CD14-positive monocyte (primary cell): ENCODE measurements around the gene LRBA. TPM values are rescaled to one million over a fixed set of nuclear protein-coding genes. Genes with fewer than 3 reads are reported as not detected.
"Not testable (repeated sequence)": the region's sequence is repeated elsewhere in the genome, so short reads cannot be mapped to it uniquely, and the experiment has no call there.

Experiments
- DNase-seq, 3 donors: peaks; one replicate each; pipeline ENCODE4 v3.0.0-alpha.2; 2011 to 2022
- H2AFZ ChIP-seq: 2 replicates; pipeline ENCODE4 v1.6.0; 2012; ENCODE audit warnings: mild to moderate bottlenecking, low read depth, low read length, inconsistent platforms; ENCODE audit not compliant: insufficient read depth, poor library complexity, severe bottlenecking
- H3K27ac ChIP-seq, 2 donors: 1 replicate in 1 of 2; 2 replicates in 1 of 2; pipeline ENCODE4 v1.5.1; 2012 to 2013; ENCODE audit warnings: low read length in 2 of 2, control low read depth in 1 of 2, inconsistent platforms in 1 of 2, low read depth in 1 of 2, mild to moderate bottlenecking in 1 of 2
- H3K27me3 ChIP-seq, 2 donors: one replicate each; pipeline versions ENCODE4 v1.6.0 to v1.6.1; 2011 to 2013; ENCODE audit warnings: low read length in 2 of 2; ENCODE audit not compliant: control insufficient read depth in 2 of 2, insufficient read depth in 2 of 2
- H3K36me3 ChIP-seq, 2 donors: replicated peaks in 1 of 2; 1 replicate in 1 of 2; 2 replicates in 1 of 2; pipeline versions ENCODE4 v1.5.1 to v1.6.1; 2012 to 2013; ENCODE audit warnings: low read length in 2 of 2, control low read depth in 1 of 2, inconsistent platforms in 1 of 2, mild to moderate bottlenecking in 1 of 2; ENCODE audit not compliant: insufficient read depth in 2 of 2, control insufficient read depth in 1 of 2
- H3K4me1 ChIP-seq, 2 donors: 1 replicate in 1 of 2; 2 replicates in 1 of 2; pipeline versions ENCODE4 v1.5.1 to v1.6.1; 2012 to 2013; ENCODE audit warnings: low read length in 2 of 2, control low read depth in 1 of 2, inconsistent platforms in 1 of 2, mild to moderate bottlenecking in 1 of 2, moderate library complexity in 1 of 2; ENCODE audit not compliant: insufficient read depth in 2 of 2, control insufficient read depth in 1 of 2
- H3K4me2 ChIP-seq: replicated peaks from 2 replicates; pipeline ENCODE3; 2012; ENCODE audit warnings: low read length, moderate library complexity, mild to moderate bottlenecking; ENCODE audit not compliant: poor library complexity, severe bottlenecking; ENCODE audit errors: extremely low read depth
- H3K4me3 ChIP-seq, 3 experiments: fragments of 200-600 bp in 1 of 3; sonication (generic) in 1 of 3; replicated peaks in 1 of 3; 1 replicate in 2 of 3; 2 replicates in 1 of 3; pipeline ENCODE4 v1.5.1; 2011 to 2013; ENCODE audit warnings: low read length in 3 of 3, mild to moderate bottlenecking in 3 of 3, control low read depth in 2 of 3, low read depth in 2 of 3, inconsistent platforms in 1 of 3, moderate library complexity in 1 of 3
- H3K79me2 ChIP-seq: 2 replicates; pipeline ENCODE4 v1.6.0; 2012; ENCODE audit warnings: mild to moderate bottlenecking, control low read depth, inconsistent platforms, low read length, moderate library complexity; ENCODE audit not compliant: insufficient read depth
- H3K9ac ChIP-seq: 2 replicates; pipeline ENCODE4 v1.6.0; 2017; ENCODE audit warnings: low read length, mild to moderate bottlenecking; ENCODE audit not compliant: insufficient read depth, poor library complexity, severe bottlenecking
- H3K9me3 ChIP-seq, 2 donors: replicated peaks in 1 of 2; 1 replicate in 1 of 2; 2 replicates in 1 of 2; pipeline versions ENCODE4 v1.5.1 to v1.6.1; 2012 to 2013; ENCODE audit warnings: low read length in 2 of 2, control low read depth in 1 of 2; ENCODE audit not compliant: control insufficient read depth in 1 of 2, insufficient read depth in 1 of 2
- H4K20me1 ChIP-seq: 2 replicates; pipeline ENCODE4 v1.6.0; 2012; ENCODE audit warnings: mild to moderate bottlenecking, low read length, control low read depth, moderate library complexity; ENCODE audit not compliant: insufficient read depth
- H3K27ac Mint-ChIP-seq, 7 donors: one replicate each; pipeline ENCODE4 v1.8.0; 2020; ENCODE audit warnings: mild to moderate bottlenecking in 7 of 7, mixed read lengths in 7 of 7, moderate library complexity in 6 of 7, inconsistent platforms in 2 of 7
- H3K27me3 Mint-ChIP-seq, 3 donors: one replicate each; pipeline ENCODE4 v1.8.0; 2021 to 2022; ENCODE audit warnings: low read depth in 3 of 3, mild to moderate bottlenecking in 3 of 3, mixed read lengths in 3 of 3, moderate library complexity in 3 of 3, inconsistent platforms in 1 of 3
- H3K36me3 Mint-ChIP-seq, 2 donors: one replicate each; pipeline ENCODE4 v1.8.0; 2020; ENCODE audit warnings: mixed read lengths in 2 of 2, inconsistent platforms in 1 of 2, mild to moderate bottlenecking in 1 of 2
- H3K4me1 Mint-ChIP-seq: one replicate; pipeline ENCODE4 v1.8.0; 2020; ENCODE audit warnings: mild to moderate bottlenecking, mixed read lengths
- H3K4me3 Mint-ChIP-seq, 2 donors: one replicate each; pipeline ENCODE4 v1.8.0; 2020; ENCODE audit warnings: mild to moderate bottlenecking in 2 of 2, mixed read lengths in 2 of 2, moderate library complexity in 1 of 2
- H3K9me3 Mint-ChIP-seq, 7 donors: one replicate each; pipeline ENCODE4 v1.8.0; 2020 to 2022; ENCODE audit warnings: mixed read lengths in 7 of 7, mild to moderate bottlenecking in 6 of 7, moderate library complexity in 6 of 7, inconsistent platforms in 2 of 7
- CTCF ChIP-seq: fragments of 200-600 bp; IDR thresholded peaks from one replicate; pipeline ENCODE4 v1.8.0; 2022; ENCODE audit warnings: antibody characterized with exemption, mild to moderate bottlenecking
- WGBS: methylation state at CpG from one replicate; pipeline ENCODE4 v1.1.5; 2013; ENCODE audit warnings: missing lambda C conversion rate; ENCODE audit not compliant: insufficient coverage; 5-methylcytosine and 5-hydroxymethylcytosine counted together
- intact Hi-C, 2 donors: fragments of 100-400 bp; cut with micrococcal nuclease; formaldehyde crosslinking; loops; one replicate each; pipeline versions ENCODE4 v1.15.0 to v1.15.1; 2023
- polyA plus RNA-seq, 3 donors: library from polyadenylated mRNA; depleted of rRNA in 1 of 3; unstranded in 2 of 3; stranded (reverse) in 1 of 3; fragments of 300-500 nt in 2 of 3; fragments of >200 nt in 1 of 3; fragmentation: Illumina TruSeq in 2 of 3; gene quantifications; 1 replicate in 2 of 3; 2 replicates in 1 of 3; pipeline ENCODE4 v1.2.3, GENCODE V29; 2012 to 2021

Gene LRBA
- polyA plus RNA-seq, 3 donors, result 1.5 to 5.5 (median 4.4) TPM

DNA sequence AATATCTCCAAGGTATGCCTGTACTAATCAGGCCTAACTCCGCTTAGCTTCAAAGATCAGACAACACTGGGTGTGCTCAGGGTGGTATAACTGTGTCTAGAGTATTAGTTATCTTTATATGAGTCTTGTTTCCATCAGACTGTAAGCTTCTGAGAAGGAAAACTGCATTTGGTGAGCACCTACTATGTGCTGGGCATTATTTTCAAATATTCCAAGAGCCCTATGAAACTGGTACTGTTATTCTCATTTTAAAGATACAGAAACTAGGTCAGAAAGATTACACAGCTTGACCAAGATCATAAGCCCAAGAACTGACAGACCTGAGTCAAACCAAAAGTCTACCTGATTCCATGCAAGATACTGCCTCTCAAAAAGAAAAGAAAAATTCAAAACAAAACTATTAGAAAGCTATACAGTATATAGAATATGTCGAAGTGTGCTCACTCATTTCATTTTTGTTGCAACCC lies 44.4 kb downstream of the LRBA start:
- Histone ChIP-seq H3K4me1 (no peaks in the 10 kb centered on the region), H3K36me3 (no peaks in the 10 kb centered on the region), H3K4me3 (no peak overlapping the region), H3K79me2 (no peaks in the 10 kb centered on the region), H4K20me1 (no peaks in the 10 kb centered on the region), H3K27me3 (no peaks in the 10 kb centered on the region), H3K27ac (no peak overlapping the region), H3K9ac (no peak overlapping the region), H3K9me3 (no peaks in the 10 kb centered on the region), H2AFZ (no peak overlapping the region), H3K4me2 (no peak overlapping the region)
- H3K4me1 Mint-ChIP-seq, result peaks cover 3% of the 10 kb centered on the region
- no peaks in the 10 kb centered on the region for H3K27me3 Mint-ChIP-seq
- intact Hi-C loops, result no loop called here
- H3K27ac Mint-ChIP-seq, result no peak overlapping the region
- no peak for DNase-seq
- no peak for TF ChIP-seq CTCF
- no CpG with 5 or more reads among the region's 2 CpGs for WGBS
- H3K9me3 Mint-ChIP-seq, result peaks cover 0 to 4% (median 2%) of the 10 kb centered on the region in 7 donors
- H3K4me3 Mint-ChIP-seq, result no peak overlapping the region
- H3K36me3 Mint-ChIP-seq, result no peaks in the 10 kb centered on the region

DNA sequence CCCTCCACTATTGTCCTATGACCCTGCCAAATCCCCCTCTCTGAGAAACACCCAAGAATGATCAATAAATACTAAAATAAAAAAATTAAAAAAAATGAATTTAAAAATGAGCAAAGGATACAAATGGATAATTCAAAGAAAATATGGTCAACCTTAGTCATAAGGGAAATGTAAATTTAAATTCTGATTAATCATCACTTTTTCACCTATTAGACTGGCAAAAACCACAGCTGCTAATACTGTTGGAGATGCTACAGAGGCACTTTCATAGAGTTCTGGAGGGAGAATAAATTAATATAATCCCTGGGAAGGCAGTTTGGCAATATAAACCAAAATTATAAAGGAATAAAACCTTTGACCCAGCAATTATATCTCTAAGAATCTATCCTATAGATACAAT lies 50.3 kb downstream of the LRBA start:
- Mint-ChIP-seq H3K4me1 (no peaks in the 10 kb centered on the region), H3K9me3 (peaks cover 2 to 11% (median 6%) of the 10 kb centered on the region in 7 donors), H3K27me3 (no peaks in the 10 kb centered on the region), H3K36me3 (no peaks in the 10 kb centered on the region), H3K4me3 (no peak overlapping the region), H3K27ac (no peak overlapping the region)
- no peak for DNase-seq
- no peak overlapping the region for H3K27ac ChIP-seq
- H3K4me2 ChIP-seq, result no peak overlapping the region
- H4K20me1 ChIP-seq, result no peaks in the 10 kb centered on the region
- intact Hi-C loops, result no loop called here
- no peak overlapping the region for H3K4me3 ChIP-seq
- H3K4me1 ChIP-seq, result no peaks in the 10 kb centered on the region
- no peak overlapping the region for H3K9ac ChIP-seq
- H2AFZ ChIP-seq, result no peak overlapping the region
- no peaks in the 10 kb centered on the region for H3K79me2 ChIP-seq
- no peaks in the 10 kb centered on the region for H3K9me3 ChIP-seq
- no peaks in the 10 kb centered on the region for H3K36me3 ChIP-seq
- H3K27me3 ChIP-seq, result no peaks in the 10 kb centered on the region
- TF ChIP-seq CTCF, result no peak

GRCh38 chr4:150963602-150964345 lies 51.3 kb downstream of the LRBA start:
- H3K4me3 ChIP-seq, H2AFZ ChIP-seq, H4K20me1 ChIP-seq, H3K27ac ChIP-seq, H3K36me3 Mint-ChIP-seq, H3K9ac ChIP-seq, H3K27me3 Mint-ChIP-seq, H3K4me1 Mint-ChIP-seq, H3K27me3 ChIP-seq, H3K9me3 ChIP-seq, H3K36me3 ChIP-seq, H3K79me2 ChIP-seq, H3K27ac Mint-ChIP-seq, H3K4me3 Mint-ChIP-seq, intact Hi-C loops, DNase-seq, H3K4me2 ChIP-seq, H3K4me1 ChIP-seq: not testable (repeated sequence)
- 95% methylated on average over 28 of the region's 47 CpGs for WGBS
- peaks cover 7 to 18% (median 9%) of the 10 kb centered on the region in 7 donors for H3K9me3 Mint-ChIP-seq
